Measurements from ENCODE around the gene MRGPRX1.

The MRGPRX1 gene

GRCh38 chr11:18939314-18939713, at the start of gene MRGPRX1:
TSS of gene MRGPRX1 (minus strand) at chr11:18939414. CDS start at chr11:18934784, 4,630 bp downstream.
- no peak within 1 kb of the TSS for H3K4me3 ChIP-seq (ENCODE audit: low read depth, low read length)
- DNase-seq (ENCODE audit: low read depth) = no peak
- no peak for TF ChIP-seq CTCF (conservative IDR thresholded peaks at IDR 0.05; ENCODE audit: low read depth, low read length)

GRCh38 chr11:18987454-18988231, 48.4 kb upstream of the MRGPRX1 start:
- H3K4me3 ChIP-seq (ENCODE audit: low read depth, low read length) = no peak overlapping the region
- no peak for DNase-seq (ENCODE audit: low read depth)
- no peak for TF ChIP-seq CTCF (conservative IDR thresholded peaks at IDR 0.05; ENCODE audit: low read depth, low read length)

GRCh38 chr11:18986744-18987143, 47.5 kb upstream of the MRGPRX1 start:
- no peak overlapping the region for H3K4me3 ChIP-seq (ENCODE audit: low read depth, low read length)
- DNase-seq (ENCODE audit: low read depth) = no peak
- TF ChIP-seq CTCF (conservative IDR thresholded peaks at IDR 0.05; ENCODE audit: low read depth, low read length) = no peak

GRCh38 chr11:18981897-18982296, 42.7 kb upstream of the MRGPRX1 start:
- no peak overlapping the region for H3K4me3 ChIP-seq (ENCODE audit: low read depth, low read length)
- TF ChIP-seq CTCF (conservative IDR thresholded peaks at IDR 0.05; ENCODE audit: low read depth, low read length) = no peak

GRCh38 chr11:18974192-18974591, 35.0 kb upstream of the MRGPRX1 start:
- DNase-seq (ENCODE audit: low read depth) = no peak
- no peak overlapping the region for H3K4me3 ChIP-seq (ENCODE audit: low read depth, low read length)
- no peak for TF ChIP-seq CTCF (conservative IDR thresholded peaks at IDR 0.05; ENCODE audit: low read depth, low read length)

More at GRCh38 chr11:18981897-18982296, 42.7 kb upstream of the MRGPRX1 start:
- no peak for DNase-seq (ENCODE audit: low read depth)

- TF ChIP-seq CTCF (conservative IDR thresholded peaks at IDR 0.05; ENCODE audit: low read depth, low read length) = no peak
- DNase-seq (ENCODE audit: low read depth) = no peak
- H3K4me3 ChIP-seq (ENCODE audit: low read depth, low read length) = no peak overlapping the region
Measured at GRCh38 chr11:18972336-18972735, 33.1 kb upstream of the MRGPRX1 start.

- no peak for TF ChIP-seq CTCF (conservative IDR thresholded peaks at IDR 0.05; ENCODE audit: low read depth, low read length)
- no peak for DNase-seq (ENCODE audit: low read depth)
- H3K4me3 ChIP-seq (ENCODE audit: low read depth, low read length) = no peak overlapping the region
Measured at GRCh38 chr11:18969720-18970119, 30.5 kb upstream of the MRGPRX1 start.
